Activated CD4-positive, alpha-beta memory T cell treated with anti-CD3 and anti-CD28 coated beads for 36 hours (primary cell): ENCODE measurements around the gene MAP3K5. TPM values are rescaled to one million over a fixed set of nuclear protein-coding genes. Genes with fewer than 3 reads are reported as not detected.
A peak's percentile ranks its signal among the peaks of the same experiment; 100 is the strongest.

Source experiments
- CTCF ChIA-PET: fragments of 350-600 bp; sonication (Branson Sonifier 250); formaldehyde crosslinking; loops from one replicate; lab custom pipeline; 2021; ENCODE audit warnings: antibody characterized with exemption, inconsistent platforms; lab: Charles Lee
- POLR2A ChIA-PET: fragments of 350-600 bp; sonication (Branson Sonifier 250); formaldehyde crosslinking; loops from one replicate; lab custom pipeline; 2021; ENCODE audit warnings: antibody characterized with exemption; lab: Charles Lee
- DNase-seq: peaks from one replicate; pipeline ENCODE4 v3.0.0-alpha.2; 2020
- H3K27ac Mint-ChIP-seq: one replicate; pipeline ENCODE4 v1.8.0; 2021; ENCODE audit warnings: mixed read lengths
- H3K27me3 Mint-ChIP-seq: one replicate; pipeline ENCODE4 v1.8.0; 2021; ENCODE audit warnings: mixed read lengths
- H3K36me3 Mint-ChIP-seq: one replicate; pipeline ENCODE4 v1.8.0; 2021; ENCODE audit warnings: mixed read lengths
- H3K4me1 Mint-ChIP-seq: one replicate; pipeline ENCODE4 v1.8.0; 2021; ENCODE audit warnings: low read depth, mixed read lengths
- H3K4me3 Mint-ChIP-seq: one replicate; pipeline ENCODE4 v1.8.0; 2021; ENCODE audit warnings: mild to moderate bottlenecking, mixed read lengths
- H3K9me3 Mint-ChIP-seq: one replicate; pipeline ENCODE4 v1.8.0; 2021; ENCODE audit warnings: mixed read lengths
- intact Hi-C: fragments of 100-400 bp; cut with micrococcal nuclease; formaldehyde crosslinking; loops from one replicate; pipeline ENCODE4 v1.15.1; 2023
- total RNA-seq, 2 experiments: library from RNA; stranded (reverse); gene quantifications; one replicate each; pipeline ENCODE4 v1.2.3, GENCODE V29; 2021

The MAP3K5 gene
- total RNA-seq, 2 experiments from 2014 or later: 13.2 to 13.8 TPM

GRCh38 chr6:136757150-136757549 lies 35.1 kb downstream of the MAP3K5 start:
- POLR2A ChIA-PET: interaction anchor here (1.7 kb wide), 1 partner anchor 34 kb away, joined by 4 read pairs; no protein-coding TSS in a partner anchor
- no peak overlapping the region for H3K4me3 Mint-ChIP-seq
- peaks cover 63% of the 10 kb centered on the region for H3K4me1 Mint-ChIP-seq

GRCh38 chr6:136754820-136755219 lies 37.5 kb downstream of the MAP3K5 start:
- no peak overlapping the region for H3K4me3 Mint-ChIP-seq
- CTCF ChIA-PET: interaction anchor here (5.6 kb wide), 1 partner anchor 37 kb away, joined by 46 read pairs; the partner anchor contains the start of gene MAP3K5
- POLR2A ChIA-PET: interaction anchor here (0.6 to 1.2 kb wide), 2 partner anchors 37 to 120 kb away, joined by 3 to 5 read pairs; partner anchors contain the start of gene MAP3K5
- peaks cover 68% of the 10 kb centered on the region for H3K4me1 Mint-ChIP-seq
- peaks cover 2% of the 10 kb centered on the region for H3K36me3 Mint-ChIP-seq
- no peaks in the 10 kb centered on the region for H3K9me3 Mint-ChIP-seq
- DNase-seq: no peak
- intact Hi-C loops: no loop called here
- H3K27ac Mint-ChIP-seq: no peak overlapping the region
- no peaks in the 10 kb centered on the region for H3K27me3 Mint-ChIP-seq

More at GRCh38 chr6:136757150-136757549, 35.1 kb downstream of the MAP3K5 start:
- CTCF ChIA-PET: no interaction called here
- intact Hi-C loops: no loop called here
- Mint-ChIP-seq H3K36me3 (peaks cover 2% of the 10 kb centered on the region), H3K27me3 (no peaks in the 10 kb centered on the region), H3K27ac (no peak overlapping the region), H3K9me3 (no peaks in the 10 kb centered on the region)
- no peak for DNase-seq

- CTCF ChIA-PET: interaction anchor here (1.1 to 5.6 kb wide), 4 partner anchors 37 to 106 kb away, joined by 4 to 46 read pairs (median 5); partner anchors contain the start of gene MAP3K5
- DNase-seq: peak; percentile 77
- POLR2A ChIA-PET: interaction anchor here (0.8 to 1.1 kb wide), 5 partner anchors 18 to 39 kb away, joined by 3 to 4 read pairs (median 3); partner anchors contain the start of gene MAP3K5
- Mint-ChIP-seq H3K27me3 (no peaks in the 10 kb centered on the region), H3K36me3 (peaks cover 2% of the 10 kb centered on the region), H3K27ac (peak overlapping the region; percentile 72), H3K4me3 (peak overlapping the region; percentile 43), H3K9me3 (no peaks in the 10 kb centered on the region), H3K4me1 (peaks cover 76% of the 10 kb centered on the region)
- intact Hi-C loops: loop anchor here (1.0 kb wide), 4 partner anchors 9 to 106 kb away; no protein-coding TSS in a partner anchor
Observed at GRCh38 chr6:136753624-136754023, 38.7 kb downstream of the MAP3K5 start.

GRCh38 chr6:136752554-136752953 lies 39.7 kb downstream of the MAP3K5 start:
- H3K36me3 Mint-ChIP-seq: peaks cover 2% of the 10 kb centered on the region
- ChIA-PET POLR2A (interaction anchor here (0.6 to 1.7 kb wide), 4 partner anchors 12 to 40 kb away, joined by 3 to 5 read pairs (median 3); partner anchors contain the start of gene MAP3K5), CTCF (interaction anchor here (0.7 to 5.6 kb wide), 5 partner anchors 12 to 108 kb away, joined by 3 to 46 read pairs (median 6); partner anchors contain the start of gene MAP3K5)
- no peak for DNase-seq
- H3K9me3 Mint-ChIP-seq: no peaks in the 10 kb centered on the region
- H3K27ac Mint-ChIP-seq: peak overlapping the region; percentile 72
- intact Hi-C loops: no loop called here
- H3K4me3 Mint-ChIP-seq: no peak overlapping the region
- H3K4me1 Mint-ChIP-seq: peaks cover 87% of the 10 kb centered on the region
- H3K27me3 Mint-ChIP-seq: no peaks in the 10 kb centered on the region

GRCh38 chr6:136751991-136752390 lies 40.3 kb downstream of the MAP3K5 start:
- DNase-seq: no peak
- POLR2A ChIA-PET: interaction anchor here (0.6 to 1.7 kb wide), 3 partner anchors 13 to 40 kb away, joined by 3 to 5 read pairs (median 3); partner anchors contain the start of gene MAP3K5
- Mint-ChIP-seq H3K4me3 (peak overlapping the region; percentile 40), H3K9me3 (no peaks in the 10 kb centered on the region), H3K27ac (peak overlapping the region; percentile 72), H3K36me3 (peaks cover 2% of the 10 kb centered on the region), H3K4me1 (peaks cover 89% of the 10 kb centered on the region), H3K27me3 (no peaks in the 10 kb centered on the region)
- intact Hi-C loops: loop anchor here (1.0 to 2.0 kb wide), 3 partner anchors 33 to 108 kb away; no protein-coding TSS in a partner anchor
- CTCF ChIA-PET: interaction anchor here (0.7 to 5.6 kb wide), 5 partner anchors 12 to 108 kb away, joined by 3 to 46 read pairs (median 6); partner anchors contain the start of gene MAP3K5

GRCh38 chr6:136751522-136751956 lies 40.7 kb downstream of the MAP3K5 start:
- DNase-seq: peak; percentile 52
- H3K4me3 Mint-ChIP-seq: peak overlapping the region; percentile 25
- peaks cover 87% of the 10 kb centered on the region for H3K4me1 Mint-ChIP-seq
- H3K36me3 Mint-ChIP-seq: peaks cover 2% of the 10 kb centered on the region
- ChIA-PET CTCF (interaction anchor here (1.4 to 5.6 kb wide), 2 partner anchors 41 to 107 kb away, joined by 7 to 46 read pairs; partner anchors contain the start of gene MAP3K5), POLR2A (interaction anchor here (1.4 to 1.7 kb wide), 2 partner anchors 13 to 41 kb away, joined by 3 to 5 read pairs; partner anchors contain the start of gene MAP3K5)
- intact Hi-C loops: loop anchor here (1.0 to 2.0 kb wide), 3 partner anchors 33 to 107 kb away; no protein-coding TSS in a partner anchor
- H3K27me3 Mint-ChIP-seq: no peaks in the 10 kb centered on the region
- H3K9me3 Mint-ChIP-seq: no peaks in the 10 kb centered on the region
- peak overlapping the region; percentile 74 for H3K27ac Mint-ChIP-seq

GRCh38 chr6:136750696-136751521 lies 41.4 kb downstream of the MAP3K5 start:
- no peaks in the 10 kb centered on the region for H3K27me3 Mint-ChIP-seq
- H3K4me1 Mint-ChIP-seq: peaks cover 87% of the 10 kb centered on the region
- H3K4me3 Mint-ChIP-seq: peak overlapping the region; percentile 25
- intact Hi-C loops: loop anchor here (1.0 to 2.0 kb wide), 3 partner anchors 32 to 107 kb away; no protein-coding TSS in a partner anchor
- POLR2A ChIA-PET: interaction anchor here (1.7 kb wide), 1 partner anchor 41 kb away, joined by 5 read pairs; the partner anchor contains the start of gene MAP3K5
- DNase-seq: no peak
- H3K9me3 Mint-ChIP-seq: no peaks in the 10 kb centered on the region
- CTCF ChIA-PET: interaction anchor here (1.6 to 5.6 kb wide), 2 partner anchors 41 kb away, joined by 5 to 46 read pairs; partner anchors contain the start of gene MAP3K5
- peaks cover 2% of the 10 kb centered on the region for H3K36me3 Mint-ChIP-seq
- peak overlapping the region; percentile 74 for H3K27ac Mint-ChIP-seq

- Mint-ChIP-seq H3K4me1 (peaks cover 80% of the 10 kb centered on the region), H3K9me3 (no peaks in the 10 kb centered on the region), H3K36me3 (peaks cover 2% of the 10 kb centered on the region), H3K4me3 (no peak overlapping the region), H3K27ac (no peak overlapping the region), H3K27me3 (no peaks in the 10 kb centered on the region)
- ChIA-PET POLR2A (no interaction called here), CTCF (interaction anchor here (1.6 kb wide), 1 partner anchor 43 kb away, joined by 5 read pairs; the partner anchor contains the start of gene MAP3K5)
- intact Hi-C loops: no loop called here
- DNase-seq: no peak
Observed at GRCh38 chr6:136749359-136749997, 42.8 kb downstream of the MAP3K5 start.

- ChIA-PET CTCF (interaction anchor here (3.1 kb wide), 1 partner anchor 45 kb away, joined by 19 read pairs; the partner anchor contains the start of gene MAP3K5), POLR2A (interaction anchor here (1.1 kb wide), 1 partner anchor 45 kb away, joined by 3 read pairs; the partner anchor contains the start of gene MAP3K5)
- peaks cover 73% of the 10 kb centered on the region for H3K4me1 Mint-ChIP-seq
- no peak overlapping the region for H3K27ac Mint-ChIP-seq
- H3K27me3 Mint-ChIP-seq: no peaks in the 10 kb centered on the region
- no peak for DNase-seq
- no peak overlapping the region for H3K4me3 Mint-ChIP-seq
- no peaks in the 10 kb centered on the region for H3K36me3 Mint-ChIP-seq
- intact Hi-C loops: loop anchor here (2.0 kb wide), 1 partner anchor 17 kb away; no protein-coding TSS in a partner anchor
- no peaks in the 10 kb centered on the region for H3K9me3 Mint-ChIP-seq
Observed at GRCh38 chr6:136747507-136747906, 44.8 kb downstream of the MAP3K5 start.

- H3K36me3 Mint-ChIP-seq: no peaks in the 10 kb centered on the region
- no peak for DNase-seq
- H3K9me3 Mint-ChIP-seq: no peaks in the 10 kb centered on the region
Observed at GRCh38 chr6:136745300-136745699, 47.0 kb downstream of the MAP3K5 start.

GRCh38 chr6:136744889-136745288 lies 47.4 kb downstream of the MAP3K5 start:
- intact Hi-C loops: no loop called here
- DNase-seq: no peak
- Mint-ChIP-seq H3K27ac (no peak overlapping the region), H3K4me1 (peaks cover 59% of the 10 kb centered on the region), H3K36me3 (no peaks in the 10 kb centered on the region), H3K9me3 (no peaks in the 10 kb centered on the region), H3K27me3 (no peaks in the 10 kb centered on the region), H3K4me3 (no peak overlapping the region)
- CTCF ChIA-PET: no interaction called here
- POLR2A ChIA-PET: no interaction called here

More at GRCh38 chr6:136745300-136745699, 47.0 kb downstream of the MAP3K5 start:
- Mint-ChIP-seq H3K27me3 (no peaks in the 10 kb centered on the region), H3K4me3 (no peak overlapping the region), H3K27ac (no peak overlapping the region), H3K4me1 (peaks cover 59% of the 10 kb centered on the region)
- ChIA-PET CTCF (interaction anchor here (1.6 to 3.1 kb wide), 2 partner anchors 47 to 101 kb away, joined by 9 to 19 read pairs; partner anchors contain the start of gene MAP3K5), POLR2A (no interaction called here)
- intact Hi-C loops: no loop called here
